ENCODE data around the gene BSN.

Gene BSN

GRCh38 chr3:49602049-49602554, 47.8 kb downstream of the BSN start:
- no peak for TF ChIP-seq CTCF (IDR thresholded peaks at IDR 0.05; ENCODE audit: insufficient read depth, low read length, missing control alignments)
- no peak for DNase-seq (ENCODE audit: low read depth, low spot score)
- ChIA-PET CTCF (interaction anchor here (1.4 kb wide), 1 partner anchor 10 kb away, joined by 5 read pairs; no protein-coding TSS in a partner anchor), POLR2A (interaction anchor here (0.7 kb wide), 1 partner anchor 19 kb away, joined by 3 read pairs; no protein-coding TSS in a partner anchor)
- H3K4me3 ChIP-seq (ENCODE audit: low read depth, low read length), result no peak overlapping the region

- no peak for DNase-seq (ENCODE audit: low read depth, low spot score)
- ChIA-PET CTCF (no interaction called here), POLR2A (interaction anchor here (0.7 kb wide), 1 partner anchor 20 kb away, joined by 3 read pairs; no protein-coding TSS in a partner anchor)
- no peak overlapping the region for H3K4me3 ChIP-seq (ENCODE audit: low read depth, low read length)
- TF ChIP-seq CTCF (IDR thresholded peaks at IDR 0.05; ENCODE audit: insufficient read depth, low read length, missing control alignments), result no peak
These were observed 48.7 kb downstream of the BSN start for GRCh38 chr3:49602877-49603411.

- no peak for TF ChIP-seq CTCF (IDR thresholded peaks at IDR 0.05; ENCODE audit: insufficient read depth, low read length, missing control alignments)
- H3K4me3 ChIP-seq (ENCODE audit: low read depth, low read length), result no peak overlapping the region
- CTCF ChIA-PET, result no interaction called here
- no peak for DNase-seq (ENCODE audit: low read depth, low spot score)
- POLR2A ChIA-PET, result interaction anchor here (0.5 kb wide), 1 partner anchor 355 kb away, joined by 3 read pairs; no protein-coding TSS in a partner anchor
These were observed 52.1 kb downstream of the BSN start for GRCh38 chr3:49606427-49606826.

- no peak for TF ChIP-seq CTCF (IDR thresholded peaks at IDR 0.05; ENCODE audit: insufficient read depth, low read length, missing control alignments)
- no peak overlapping the region for H3K4me3 ChIP-seq (ENCODE audit: low read depth, low read length)
- POLR2A ChIA-PET, result no interaction called here
- CTCF ChIA-PET, result no interaction called here
- DNase-seq (ENCODE audit: low read depth, low spot score), result no peak
These were observed 52.9 kb downstream of the BSN start for GRCh38 chr3:49607105-49607591.

GRCh38 chr3:49607796-49608195, 53.5 kb downstream of the BSN start:
- no peak overlapping the region for H3K4me3 ChIP-seq (ENCODE audit: low read depth, low read length)
- POLR2A ChIA-PET, result no interaction called here
- no peak for TF ChIP-seq CTCF (IDR thresholded peaks at IDR 0.05; ENCODE audit: insufficient read depth, low read length, missing control alignments)
- CTCF ChIA-PET, result no interaction called here
- DNase-seq (ENCODE audit: low read depth, low spot score), result no peak

- POLR2A ChIA-PET, result no interaction called here
- DNase-seq (ENCODE audit: low read depth, low spot score), result no peak
- TF ChIP-seq CTCF (IDR thresholded peaks at IDR 0.05; ENCODE audit: insufficient read depth, low read length, missing control alignments), result no peak
- CTCF ChIA-PET, result interaction anchor here (0.6 kb wide), 1 partner anchor 57 kb away, joined by 3 read pairs; no protein-coding TSS in a partner anchor
- H3K4me3 ChIP-seq (ENCODE audit: low read depth, low read length), result no peak overlapping the region
These were observed 55.0 kb downstream of the BSN start for GRCh38 chr3:49609314-49609713.

All from AG04449 (cell line).